Uterus (tissue), 4 donors: ENCODE data around the gene DBI. TPM values are rescaled to one million over a fixed set of nuclear protein-coding genes. Genes with fewer than 3 reads are reported as not detected.

Experiments
- DNase-seq, 2 donors: peaks; one replicate each; pipeline ENCODE4 v3.0.0-alpha.2; 2019 to 2020
- H3K27ac ChIP-seq, 2 donors: fragments of 200-600 bp; sonication (generic); 1 replicate in 1 of 2; 2 replicates in 1 of 2; pipeline ENCODE4 v1.5.1; 2016 to 2018
- H3K27me3 ChIP-seq, 2 donors: fragments of 200-600 bp; sonication (generic); one replicate each; pipeline ENCODE4 v1.5.1; 2018 to 2019; ENCODE audit warnings: control low read depth in 1 of 2
- H3K36me3 ChIP-seq, 2 donors: fragments of 200-600 bp; sonication (generic); one replicate each; pipeline ENCODE4 v1.5.1; 2019; ENCODE audit warnings: control low read depth in 1 of 2
- H3K4me1 ChIP-seq, 2 donors: fragments of 200-600 bp; sonication (generic); one replicate each; pipeline ENCODE4 v1.5.1; 2018 to 2019; ENCODE audit warnings: control low read depth in 1 of 2
- H3K4me3 ChIP-seq, 2 donors: fragments of 200-600 bp; sonication (generic); 1 replicate in 1 of 2; 2 replicates in 1 of 2; pipeline ENCODE4 v1.5.1; 2018 to 2019; ENCODE audit warnings: mild to moderate bottlenecking in 1 of 2
- H3K9me3 ChIP-seq, 2 donors: fragments of 200-600 bp; sonication (generic); one replicate each; pipeline ENCODE4 v1.5.1; 2019; ENCODE audit warnings: control low read depth in 1 of 2
- CTCF ChIP-seq, 4 experiments: fragments of 200-600 bp in 2 of 4; fragments of 450-650 bp in 2 of 4; sonication (generic) in 2 of 4; IDR thresholded peaks; one replicate each; pipeline ENCODE4 v1.5.1; 2016 to 2019; ENCODE audit warnings: antibody characterized with exemption in 4 of 4, mild to moderate bottlenecking in 2 of 4, moderate library complexity in 1 of 4
- POLR2A ChIP-seq, 2 donors: fragments of 450-650 bp; IDR thresholded peaks; one replicate each; pipeline ENCODE4 v1.6.1; 2016; ENCODE audit warnings: antibody characterized with exemption in 2 of 2, mild to moderate bottlenecking in 1 of 2, moderate library complexity in 1 of 2
- intact Hi-C: fragments of 100-400 bp; cut with DNase I; formaldehyde crosslinking; loops from one replicate; pipeline ENCODE4 v1.15.1; 2023; ENCODE audit warnings: low total_unique reads
- total RNA-seq, 4 donors: library from RNA; depleted of rRNA in 3 of 4; stranded (reverse); fragments of >200 nt in 3 of 4; gene quantifications; one replicate each; pipeline versions ENCODE4 v1.1.0 to v1.2.4, GENCODE V29; 2014 to 2023
- donor health status: DM: yes; HTN: yes; CAD: no.

Gene DBI
- total RNA-seq, 4 donors from 2014 or later = 2.6 to 46.8 (median 33.7) TPM

- Histone ChIP-seq H3K27ac (no peak overlapping the region), H3K9me3 (no peaks in the 10 kb centered on the region), H3K36me3 (no peaks in the 10 kb centered on the region), H3K4me1 (no peaks in the 10 kb centered on the region), H3K27me3 (no peaks in the 10 kb centered on the region), H3K4me3 (no peak overlapping the region)
- intact Hi-C loops = no loop called here
- no peak for TF ChIP-seq CTCF (IDR thresholded peaks at IDR 0.05)
- no peak for TF ChIP-seq POLR2A (IDR thresholded peaks at IDR 0.05)
- DNase-seq = no peak
Measured at GRCh38 chr2:119416299-119416923, 49.6 kb downstream of the DBI start.

- Histone ChIP-seq H3K36me3 (no peaks in the 10 kb centered on the region), H3K27ac (no peak overlapping the region), H3K27me3 (no peaks in the 10 kb centered on the region), H3K4me3 (no peak overlapping the region), H3K4me1 (no peaks in the 10 kb centered on the region), H3K9me3 (no peaks in the 10 kb centered on the region)
- intact Hi-C loops = no loop called here
- TF ChIP-seq POLR2A (IDR thresholded peaks at IDR 0.05) (no peak), CTCF (IDR thresholded peaks at IDR 0.05) (no peak)
- no peak for DNase-seq
Measured at GRCh38 chr2:119417908-119418307, 51.1 kb downstream of the DBI start.

DNA sequence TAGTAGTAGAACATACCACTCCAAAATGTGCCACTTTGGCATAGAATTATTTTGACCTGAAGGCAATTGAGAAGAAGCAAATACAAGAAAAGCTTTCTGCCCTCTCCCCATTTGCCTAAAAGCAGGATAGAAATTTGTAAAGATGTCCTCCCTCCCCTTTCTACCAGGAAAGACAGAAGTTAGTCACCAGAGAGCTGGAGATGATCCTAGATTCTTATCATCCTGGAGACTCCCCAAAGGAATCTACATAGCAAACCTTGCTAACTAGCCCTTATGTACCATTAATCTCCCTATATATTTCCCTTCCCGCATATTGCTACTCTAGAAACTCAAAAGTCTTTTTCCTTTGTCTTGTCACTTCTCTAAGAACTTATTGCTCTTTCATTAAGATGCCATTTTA, 52.3 kb downstream of the DBI start:
- Histone ChIP-seq H3K27ac (no peak overlapping the region), H3K27me3 (no peaks in the 10 kb centered on the region), H3K4me3 (no peak overlapping the region), H3K9me3 (no peaks in the 10 kb centered on the region), H3K4me1 (no peaks in the 10 kb centered on the region), H3K36me3 (no peaks in the 10 kb centered on the region)
- DNase-seq = no peak
- TF ChIP-seq POLR2A (IDR thresholded peaks at IDR 0.05) (no peak), CTCF (IDR thresholded peaks at IDR 0.05) (no peak)
- intact Hi-C loops = no loop called here

GRCh38 chr2:119419803-119420508, 53.2 kb downstream of the DBI start:
- TF ChIP-seq CTCF (IDR thresholded peaks at IDR 0.05) = no peak
- no peak for TF ChIP-seq POLR2A (IDR thresholded peaks at IDR 0.05)
- Histone ChIP-seq H3K36me3 (no peaks in the 10 kb centered on the region), H3K27ac (no peak overlapping the region)

DNA sequence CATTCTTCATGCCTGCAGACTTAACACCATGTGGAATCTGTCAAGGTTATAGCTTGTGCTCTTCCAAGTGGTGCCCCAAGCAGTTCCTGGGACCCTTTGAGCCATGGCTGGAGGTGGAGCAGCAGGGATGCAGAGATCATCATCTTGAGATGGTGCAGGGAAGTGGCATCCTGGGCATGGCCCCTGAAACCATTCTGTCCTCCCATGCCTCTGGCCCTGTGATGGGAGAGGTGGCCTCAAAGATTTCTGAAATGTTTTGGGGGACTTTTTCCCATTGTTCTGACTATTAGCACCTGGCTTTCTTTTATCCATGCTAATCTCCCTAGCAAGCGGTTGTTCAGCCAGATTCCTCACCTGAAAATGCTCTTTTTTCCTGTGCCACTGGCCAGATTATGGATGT, 54.5 kb downstream of the DBI start:
- intact Hi-C loops = no loop called here
- H3K27me3 ChIP-seq = no peaks in the 10 kb centered on the region
- H3K4me3 ChIP-seq = no peak overlapping the region
- TF ChIP-seq CTCF (IDR thresholded peaks at IDR 0.05) (no peak), POLR2A (IDR thresholded peaks at IDR 0.05) (no peak)
- no peaks in the 10 kb centered on the region for H3K36me3 ChIP-seq
- H3K27ac ChIP-seq = no peak overlapping the region
- DNase-seq = no peak
- H3K4me1 ChIP-seq = no peaks in the 10 kb centered on the region
- H3K9me3 ChIP-seq = no peaks in the 10 kb centered on the region

More at GRCh38 chr2:119419803-119420508, 53.2 kb downstream of the DBI start:
- Histone ChIP-seq H3K4me3 (no peak overlapping the region), H3K4me1 (no peaks in the 10 kb centered on the region), H3K27me3 (no peaks in the 10 kb centered on the region), H3K9me3 (no peaks in the 10 kb centered on the region)
- DNase-seq = no peak
- intact Hi-C loops = no loop called here
